Stimulated activated CD8-positive, alpha-beta memory T cell treated with anti-CD3 and anti-CD28 coated beads, Interleukin-12 subunit alpha, Interleukin-12 subunit beta, amount 100 ng/mL, for 1 hour (primary cell): Measurements from ENCODE around the gene ZKSCAN1.
"Not testable (repeated sequence)": the region's sequence is repeated elsewhere in the genome, so short reads cannot be mapped to it uniquely, and the experiment has no call there.

ENCODE experiments used
- DNase-seq: peaks from one replicate; pipeline ENCODE4 v3.0.0-alpha.2; 2020; ENCODE audit warnings: low read depth

The ZKSCAN1 gene

DNA sequence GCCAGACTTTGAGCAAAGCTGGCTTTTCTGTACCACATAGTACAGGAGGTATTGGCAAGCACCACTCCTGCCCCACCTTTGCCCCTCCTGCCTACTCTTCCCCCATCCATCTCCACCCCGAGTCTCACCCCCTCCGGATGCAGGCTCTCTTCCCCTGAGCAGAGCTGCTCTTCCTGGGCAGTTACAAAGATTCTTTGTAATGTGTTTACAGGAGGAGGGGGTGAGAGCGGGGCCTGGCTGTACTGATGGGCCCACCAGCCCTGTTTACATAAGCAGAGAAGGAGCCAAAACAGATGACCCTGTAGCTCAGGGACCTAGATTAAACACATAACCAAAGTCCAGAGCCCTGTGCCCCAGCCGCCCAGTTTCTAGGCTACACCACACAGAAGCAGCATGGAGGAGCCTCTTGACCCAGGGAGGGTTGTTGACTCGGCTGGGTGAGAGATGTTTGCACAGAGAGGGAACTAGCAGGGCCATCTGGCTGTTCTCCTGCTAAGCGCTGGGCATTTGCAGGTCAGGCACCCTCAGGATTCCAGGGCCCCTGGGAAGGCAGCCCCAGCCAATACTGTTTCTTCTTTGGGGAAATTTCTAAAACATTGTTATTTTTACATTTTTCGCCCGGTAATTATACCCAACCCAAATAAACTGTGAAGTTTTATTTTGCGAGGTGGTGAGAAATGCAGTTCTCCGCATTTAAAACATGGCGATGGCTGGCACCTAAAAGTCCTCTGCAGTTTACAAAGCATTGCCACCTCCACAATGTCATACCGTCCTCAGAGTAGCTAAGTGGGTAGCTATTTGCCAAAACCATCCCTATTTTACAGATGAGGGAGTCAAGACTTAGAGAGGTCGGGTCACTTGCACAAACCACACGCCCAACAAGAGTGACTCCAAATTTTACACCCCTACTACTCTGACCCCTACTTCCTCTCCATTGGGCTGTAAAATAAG is 11.4 kb upstream of the ZKSCAN1 start:
- no peak for DNase-seq

DNA sequence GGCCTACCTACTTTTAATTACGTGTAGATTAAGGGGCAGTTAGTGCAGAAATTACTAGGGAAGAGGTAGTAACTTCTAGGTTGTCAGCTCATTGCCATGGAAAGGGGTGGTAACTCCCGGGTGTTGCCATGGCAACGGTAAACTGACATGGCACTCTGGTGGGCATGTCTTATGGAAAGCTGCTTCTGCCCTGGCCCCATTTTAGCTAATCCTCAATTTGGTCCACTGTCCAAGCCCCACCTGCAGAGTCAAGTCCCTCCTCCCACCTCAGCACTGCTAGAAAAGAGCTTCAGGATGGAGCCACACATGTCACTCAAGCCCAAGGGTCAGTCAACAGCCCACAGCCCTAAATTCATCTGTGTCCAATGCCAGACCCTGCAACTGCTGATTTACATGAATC is 7.5 kb upstream of the ZKSCAN1 start:
- no peak for DNase-seq

DNA sequence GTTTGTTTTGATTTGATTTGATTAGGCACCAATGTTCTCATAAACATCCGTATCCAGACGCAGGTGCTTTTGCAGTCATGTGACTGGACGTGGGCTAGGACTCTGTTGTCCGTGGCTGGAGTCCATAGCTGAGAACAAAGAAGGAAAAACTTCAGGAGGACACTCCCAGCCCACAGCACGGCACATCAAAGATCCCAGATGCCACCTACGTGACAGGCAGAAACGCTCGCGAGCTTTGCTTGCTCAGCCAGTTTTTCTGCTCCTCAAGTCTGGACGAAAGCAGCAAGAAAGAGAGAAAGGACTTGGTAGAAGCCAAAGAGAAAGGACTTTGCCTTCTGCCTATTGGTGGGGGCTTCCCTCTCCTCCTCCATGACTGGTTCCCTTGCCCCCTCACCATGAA is 6.9 kb upstream of the ZKSCAN1 start:
- DNase-seq = no peak

DNA sequence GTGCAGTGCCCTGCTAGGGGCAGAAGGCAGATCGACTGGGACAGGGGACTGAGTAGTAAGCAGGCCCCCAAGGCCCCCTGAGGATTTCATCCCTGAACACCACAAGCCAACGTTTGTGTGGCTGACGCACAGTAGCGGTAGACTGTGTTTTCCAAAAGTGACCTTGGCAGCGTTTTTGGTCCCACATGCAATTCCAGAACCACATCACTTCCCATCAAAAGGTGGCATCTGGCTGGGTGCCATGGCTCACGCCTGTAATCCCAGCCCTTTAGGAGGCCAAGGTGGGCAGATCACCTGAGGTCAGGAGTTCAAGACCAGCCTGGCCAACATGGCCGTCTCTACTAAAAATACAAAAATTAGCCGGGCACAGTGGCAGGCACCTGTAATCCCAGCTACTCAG is 5.4 kb upstream of the ZKSCAN1 start:
- DNase-seq = not testable (repeated sequence)

DNA sequence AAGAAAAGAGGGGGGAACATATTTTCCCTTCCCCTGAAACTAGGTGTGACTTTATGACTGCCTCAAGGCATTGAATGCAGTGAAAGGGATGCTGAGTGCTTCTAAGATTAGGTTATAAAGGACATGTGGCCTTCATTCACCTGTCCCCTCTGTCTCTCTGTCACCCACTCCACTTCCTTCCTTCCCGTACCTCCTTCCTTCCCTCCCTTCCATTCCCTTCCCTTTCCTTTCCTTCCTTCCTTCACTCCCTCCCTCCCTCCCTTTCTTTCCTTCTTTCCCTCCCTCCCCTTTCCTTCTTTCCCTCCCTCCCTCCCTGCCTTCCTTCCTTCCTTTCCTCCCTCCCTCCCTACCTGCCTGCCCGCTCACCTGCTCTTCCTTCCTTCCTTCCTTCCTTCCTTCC is 4.5 kb upstream of the ZKSCAN1 start:
- no peak for DNase-seq

DNA sequence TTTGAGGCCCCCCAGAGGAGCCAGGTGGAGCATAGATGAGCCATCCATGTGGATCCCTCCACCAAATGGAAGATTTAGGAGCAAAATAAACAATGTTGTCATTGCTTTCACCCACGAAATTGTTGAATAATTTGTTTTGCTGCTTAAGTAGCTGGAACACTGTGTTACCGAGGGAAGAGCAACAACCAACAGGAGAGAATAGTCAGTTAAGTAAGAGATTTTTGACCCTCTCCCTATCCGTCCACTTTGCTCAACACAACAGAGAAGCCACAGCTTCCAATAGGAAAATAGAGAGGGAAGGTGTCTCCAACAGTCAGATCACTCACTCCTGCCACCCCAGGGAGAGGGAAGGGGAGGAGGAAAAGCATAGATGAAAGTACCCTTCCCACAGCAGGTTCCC is 3.9 kb upstream of the ZKSCAN1 start:
- no peak for DNase-seq

DNA sequence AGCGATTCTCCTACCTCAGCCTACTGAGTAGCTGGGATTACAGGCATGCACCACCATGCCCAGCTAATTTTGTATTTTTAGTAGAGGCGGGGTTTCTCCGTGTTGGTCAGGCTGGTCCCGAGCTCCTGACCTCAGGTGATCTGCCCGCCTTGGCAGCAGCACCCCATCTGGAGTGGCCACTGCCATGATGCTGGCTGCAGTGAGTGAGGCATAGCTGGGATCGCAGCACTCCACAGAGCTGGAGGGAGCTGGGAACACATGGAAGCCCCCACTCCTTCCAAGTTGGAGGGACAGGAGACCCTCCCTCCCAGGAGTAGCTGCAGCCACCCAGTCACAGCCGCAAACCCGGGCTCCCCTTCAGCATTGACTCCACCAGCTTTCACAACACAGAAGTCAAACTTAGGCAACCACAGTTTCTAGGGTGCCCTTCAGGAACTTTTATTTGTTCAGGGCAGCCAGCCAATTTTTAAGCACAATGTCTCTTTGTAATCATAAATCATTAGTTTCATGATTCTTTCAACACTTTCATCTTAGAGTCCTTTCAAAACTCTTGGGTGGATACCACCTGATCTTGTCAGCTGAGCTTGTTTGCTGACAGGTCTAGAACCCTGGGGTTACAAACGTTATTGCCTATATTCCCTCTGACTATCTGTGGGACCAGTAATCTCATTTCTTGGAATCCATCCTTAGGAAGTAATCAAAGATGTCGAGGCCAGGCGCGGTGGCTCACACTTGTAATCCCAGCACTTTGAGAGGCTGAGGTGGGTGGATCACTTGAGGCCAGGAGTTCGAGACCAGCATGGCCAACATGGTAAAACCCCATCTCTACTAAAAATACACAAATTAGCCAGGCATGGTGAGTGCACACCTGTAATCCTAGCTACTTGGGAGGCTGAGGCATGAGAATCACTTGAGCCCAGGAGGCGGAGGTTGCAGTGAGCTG is 2.7 kb upstream of the ZKSCAN1 start:
- not testable (repeated sequence) for DNase-seq

DNA sequence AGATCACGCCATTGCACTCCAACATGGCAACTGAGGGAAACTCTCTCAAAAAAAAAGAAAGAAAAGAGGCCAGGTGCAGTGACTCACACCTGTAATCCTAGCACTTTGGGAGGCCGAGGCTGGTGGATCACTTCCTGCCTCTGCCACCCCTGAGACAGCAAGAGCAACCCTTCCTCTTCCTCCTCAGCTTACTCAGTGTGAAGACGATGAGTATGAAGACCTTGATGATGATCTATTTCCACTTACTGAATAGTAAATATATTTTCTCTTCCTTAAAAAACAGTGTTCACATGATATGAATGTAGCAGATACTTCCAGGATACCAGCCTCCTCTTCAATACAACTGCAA is 2.1 kb upstream of the ZKSCAN1 start:
- no peak for DNase-seq

DNA sequence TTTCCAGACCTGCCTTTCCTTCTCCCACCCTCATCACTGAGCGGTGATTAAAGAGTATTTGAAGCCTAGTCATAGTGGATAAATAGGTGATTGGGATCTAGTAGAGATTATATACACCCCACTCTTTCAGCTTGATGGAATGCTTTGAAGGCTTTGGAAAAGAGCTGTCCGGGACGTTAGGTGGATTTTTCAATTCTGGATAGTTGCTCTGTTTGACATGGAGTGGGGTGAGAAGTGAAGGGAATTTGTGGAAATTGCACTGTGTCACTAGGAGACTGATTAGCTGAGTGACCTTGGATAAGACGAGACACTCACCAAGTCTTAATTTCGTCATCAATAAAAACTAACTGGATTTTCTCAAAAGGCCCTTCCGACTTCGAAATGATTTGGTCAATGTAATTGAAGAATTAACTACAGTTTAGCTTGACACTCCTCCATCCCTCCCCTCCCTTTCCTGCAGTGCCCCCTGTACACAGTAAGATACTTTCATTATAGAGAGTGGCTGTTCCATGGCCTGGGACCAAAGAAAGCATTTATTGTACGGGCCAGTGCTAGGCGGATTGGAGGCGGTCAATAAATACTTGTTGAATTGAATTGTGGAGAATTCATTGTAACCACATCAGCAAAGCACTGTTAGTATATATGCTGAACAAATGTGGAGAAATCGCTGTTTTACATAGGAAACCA is 962 bp downstream of the ZKSCAN1 start:
- no peak for DNase-seq

DNA sequence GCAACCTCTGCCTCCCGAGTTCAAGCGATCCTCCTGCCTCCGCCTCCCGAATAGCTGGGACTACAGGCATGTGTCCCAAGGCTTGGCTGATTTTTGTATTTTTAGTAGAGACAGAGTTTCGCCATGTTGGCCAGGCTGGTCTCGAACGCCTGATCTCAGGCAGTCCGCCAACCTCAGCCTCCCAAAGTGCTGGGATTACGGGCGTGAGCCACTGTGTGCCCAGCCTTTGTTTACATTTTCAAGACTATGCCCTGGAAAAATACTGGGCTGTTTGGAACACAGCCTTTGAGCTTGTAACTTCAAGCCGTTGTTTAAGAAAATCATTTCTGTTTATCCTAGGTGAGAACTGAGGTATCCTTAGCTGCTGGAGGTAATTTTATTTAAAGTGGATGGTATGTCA is 1.9 kb downstream of the ZKSCAN1 start:
- DNase-seq = no peak

DNA sequence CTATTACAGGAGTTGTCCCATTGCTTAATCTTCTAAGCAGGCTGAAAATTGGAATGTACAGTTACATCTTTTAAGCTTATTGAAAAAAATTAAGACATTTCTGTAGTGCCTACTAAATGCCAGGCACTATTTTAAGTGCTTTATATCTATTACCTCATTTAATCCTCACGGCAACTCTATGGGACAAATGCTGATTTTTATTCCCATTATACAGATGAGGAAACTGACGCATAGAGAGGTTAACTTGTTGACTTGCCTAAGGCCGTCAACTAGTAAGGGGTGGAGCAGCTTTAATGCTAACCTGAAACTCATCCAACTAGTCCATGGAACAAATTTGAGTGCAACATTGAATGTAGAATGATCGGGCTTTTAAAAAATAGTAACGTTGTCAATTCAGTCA is 2.5 kb downstream of the ZKSCAN1 start:
- DNase-seq = no peak

DNA sequence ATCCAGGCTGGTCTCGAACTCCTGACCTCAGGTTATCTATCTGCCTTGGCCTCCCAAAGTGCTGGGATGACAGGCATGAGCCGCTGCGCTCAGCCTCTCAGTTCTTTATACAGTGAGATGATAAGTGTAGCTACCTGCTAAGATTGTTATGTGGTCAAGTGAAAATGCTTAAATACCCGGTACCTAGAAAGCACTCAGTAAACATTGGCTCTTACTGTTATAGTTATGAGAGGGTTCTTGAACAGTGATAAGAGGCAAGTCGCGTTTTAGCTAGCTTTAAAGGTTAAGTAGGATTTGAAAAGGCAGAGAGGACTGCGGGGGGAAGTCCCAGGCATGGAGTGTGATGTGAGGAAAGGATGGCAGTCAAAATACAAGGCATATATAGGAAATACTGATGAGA is 4.5 kb downstream of the ZKSCAN1 start:
- no peak for DNase-seq

DNA sequence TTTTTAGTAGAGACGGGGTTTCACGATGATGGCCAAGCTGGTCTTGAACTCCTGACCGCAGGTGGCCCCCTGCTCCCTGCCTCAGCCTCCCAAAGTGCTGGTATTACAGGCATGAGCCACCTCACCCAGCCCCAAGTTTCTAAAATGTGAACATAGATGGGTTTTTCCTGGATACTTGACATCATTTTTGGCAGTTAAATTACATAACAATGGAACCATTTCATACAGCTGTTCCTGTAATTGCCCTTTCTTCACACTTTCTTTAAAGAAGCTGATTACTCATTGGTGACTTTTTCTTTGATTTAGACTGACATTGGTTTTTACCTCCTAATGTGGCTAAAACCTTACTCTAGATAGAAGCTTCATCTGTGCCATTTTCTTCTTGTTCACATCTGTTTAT is 5.9 kb downstream of the ZKSCAN1 start:
- no peak for DNase-seq

DNA sequence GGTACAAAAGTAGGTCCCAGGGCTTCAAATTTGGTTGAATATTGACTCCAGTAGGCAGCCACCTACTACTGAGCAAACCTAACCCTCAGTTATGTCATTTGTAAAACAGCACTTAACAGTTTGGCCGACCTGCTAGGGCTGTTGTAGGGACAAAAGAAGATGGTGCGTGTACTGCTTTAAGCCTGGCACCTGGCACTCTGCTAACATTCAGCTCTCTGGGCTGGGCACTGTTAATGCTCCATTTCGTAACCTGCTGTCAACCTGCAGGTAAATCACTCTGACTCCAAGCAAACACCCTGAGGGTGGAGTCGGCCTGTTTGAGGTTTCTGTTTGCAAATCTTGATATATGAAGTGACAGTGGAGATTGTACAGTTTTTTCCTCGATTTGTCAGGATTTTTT is 7.2 kb downstream of the ZKSCAN1 start:
- no peak for DNase-seq

DNA sequence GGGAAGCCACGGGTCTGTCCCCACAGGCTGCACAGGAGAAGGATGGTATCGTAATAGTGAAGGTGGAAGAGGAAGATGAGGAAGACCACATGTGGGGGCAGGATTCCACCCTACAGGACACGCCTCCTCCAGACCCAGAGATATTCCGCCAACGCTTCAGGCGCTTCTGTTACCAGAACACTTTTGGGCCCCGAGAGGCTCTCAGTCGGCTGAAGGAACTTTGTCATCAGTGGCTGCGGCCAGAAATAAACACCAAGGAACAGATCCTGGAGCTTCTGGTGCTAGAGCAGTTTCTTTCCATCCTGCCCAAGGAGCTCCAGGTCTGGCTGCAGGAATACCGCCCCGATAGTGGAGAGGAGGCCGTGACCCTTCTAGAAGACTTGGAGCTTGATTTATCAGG is 8.1 kb downstream of the ZKSCAN1 start:
- no peak for DNase-seq

DNA sequence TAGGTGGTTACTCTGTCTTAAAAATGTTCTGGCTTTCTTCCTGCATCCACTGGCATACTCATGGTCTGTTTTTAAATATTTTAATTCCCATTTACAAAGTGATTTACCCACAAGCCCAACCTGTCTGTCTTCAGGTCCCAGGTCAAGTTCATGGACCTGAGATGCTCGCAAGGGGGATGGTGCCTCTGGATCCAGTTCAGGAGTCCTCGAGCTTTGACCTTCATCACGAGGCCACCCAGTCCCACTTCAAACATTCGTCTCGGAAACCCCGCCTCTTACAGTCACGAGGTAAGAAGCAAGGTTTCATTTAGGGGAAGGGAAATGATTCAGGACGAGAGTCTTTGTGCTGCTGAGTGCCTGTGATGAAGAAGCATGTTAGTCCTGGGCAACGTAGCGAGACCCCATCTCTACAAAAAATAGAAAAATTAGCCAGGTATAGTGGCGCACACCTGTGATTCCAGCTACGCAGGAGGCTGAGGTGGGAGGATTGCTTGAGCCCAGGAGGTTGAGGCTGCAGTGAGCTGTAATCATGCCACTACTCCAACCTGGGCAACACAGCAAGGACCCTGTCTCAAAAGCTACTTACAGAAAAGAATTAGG is 8.7 kb downstream of the ZKSCAN1 start:
- no peak for DNase-seq

DNA sequence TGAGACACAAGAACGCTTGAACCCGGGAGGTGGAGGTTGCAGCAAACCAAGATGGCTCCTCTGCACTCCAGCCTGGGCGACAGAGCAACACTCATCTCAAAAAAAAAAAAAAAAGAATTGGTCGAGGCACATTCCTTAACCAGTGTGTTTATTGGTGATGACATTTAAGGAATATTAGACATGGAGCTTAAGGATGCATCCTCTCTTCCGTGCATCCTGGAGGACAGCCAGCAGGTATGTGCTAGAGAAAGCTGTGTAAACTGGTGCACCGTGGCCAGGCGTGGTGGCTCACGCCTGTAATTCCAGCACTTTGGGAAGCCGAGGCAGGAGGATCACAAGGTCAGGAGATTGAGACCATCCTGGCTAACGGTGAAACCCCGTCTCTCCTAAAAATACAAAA is 11.8 kb downstream of the ZKSCAN1 start:
- no peak for DNase-seq

DNA sequence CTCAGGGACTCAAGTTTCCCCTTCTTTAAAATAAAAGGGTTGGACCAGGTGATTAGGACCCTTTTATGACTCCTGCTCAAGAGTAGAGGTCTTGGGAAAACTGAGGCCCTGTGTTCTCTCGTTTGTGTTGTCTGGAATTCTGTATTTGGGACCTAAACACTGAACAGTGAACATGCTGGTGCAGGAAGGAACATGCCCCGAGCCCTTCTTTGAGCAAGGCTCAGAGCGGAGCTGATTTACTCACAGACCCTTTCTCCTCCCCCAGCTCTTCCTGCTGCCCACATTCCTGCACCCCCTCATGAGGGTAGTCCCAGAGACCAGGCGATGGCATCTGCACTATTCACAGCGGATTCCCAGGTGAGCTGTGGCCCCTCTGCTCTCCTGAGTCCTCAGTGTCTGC is 14.2 kb downstream of the ZKSCAN1 start:
- no peak for DNase-seq

DNA sequence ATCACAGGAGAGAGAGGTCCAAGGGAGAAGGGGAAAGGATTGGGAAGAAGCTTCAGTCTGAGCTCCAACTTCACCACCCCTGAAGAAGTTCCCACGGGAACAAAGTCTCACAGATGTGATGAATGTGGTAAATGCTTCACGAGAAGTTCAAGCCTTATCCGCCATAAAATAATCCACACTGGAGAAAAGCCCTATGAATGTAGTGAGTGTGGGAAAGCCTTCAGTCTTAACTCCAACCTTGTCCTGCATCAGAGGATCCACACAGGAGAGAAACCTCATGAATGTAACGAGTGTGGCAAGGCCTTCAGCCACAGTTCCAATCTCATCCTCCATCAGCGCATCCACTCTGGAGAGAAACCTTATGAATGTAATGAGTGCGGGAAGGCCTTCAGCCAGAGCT is 18.1 kb downstream of the ZKSCAN1 start:
- no peak for DNase-seq

DNA sequence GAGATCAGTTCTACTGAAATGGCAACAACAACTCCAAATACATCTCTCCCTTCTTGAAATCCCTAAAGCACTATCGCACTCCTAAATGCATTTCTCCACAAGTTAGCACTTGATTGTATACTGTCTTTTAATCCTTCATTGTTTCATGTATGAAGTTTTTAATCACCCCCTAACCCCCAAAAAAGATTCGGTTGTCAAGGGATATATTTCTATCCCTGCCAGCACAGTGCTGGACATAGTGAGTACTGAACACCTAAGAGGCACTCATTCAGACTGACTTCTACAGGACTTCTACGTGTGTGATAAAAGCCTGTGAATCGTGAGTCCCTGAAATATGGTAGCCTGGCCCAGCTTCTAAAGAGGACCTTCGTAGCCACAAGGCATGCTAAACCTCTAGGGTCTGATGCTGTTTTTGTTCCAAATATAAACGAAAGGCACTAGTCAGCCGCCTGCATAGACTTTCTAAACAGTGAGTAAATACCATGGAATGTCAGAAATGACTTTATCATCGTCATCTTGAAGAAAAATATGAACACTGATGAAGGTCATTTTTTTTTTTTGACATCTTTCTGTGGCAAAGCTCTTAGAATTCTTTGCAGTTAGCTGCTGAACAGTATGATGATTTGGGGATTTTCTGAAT is 19.6 kb downstream of the ZKSCAN1 start:
- DNase-seq = no peak

DNA sequence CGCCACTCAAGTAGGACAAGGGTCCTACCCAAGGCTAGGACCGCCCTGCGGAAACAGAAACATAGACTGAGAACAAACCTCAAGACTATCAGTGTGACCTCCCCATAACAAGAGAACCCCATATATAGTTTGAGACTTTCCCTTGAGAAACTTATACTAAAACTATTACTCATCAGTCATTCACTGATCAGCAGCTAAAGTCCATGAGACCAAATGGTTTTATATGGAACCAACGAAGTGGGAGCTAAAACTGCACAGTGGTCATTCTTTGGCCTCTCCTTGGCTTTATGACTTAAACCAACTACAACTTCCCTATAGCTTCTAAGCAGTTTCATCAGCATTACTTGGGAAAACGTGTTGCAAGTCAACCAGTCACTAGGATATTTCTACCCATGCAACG is 20.5 kb downstream of the ZKSCAN1 start:
- no peak for DNase-seq

DNA sequence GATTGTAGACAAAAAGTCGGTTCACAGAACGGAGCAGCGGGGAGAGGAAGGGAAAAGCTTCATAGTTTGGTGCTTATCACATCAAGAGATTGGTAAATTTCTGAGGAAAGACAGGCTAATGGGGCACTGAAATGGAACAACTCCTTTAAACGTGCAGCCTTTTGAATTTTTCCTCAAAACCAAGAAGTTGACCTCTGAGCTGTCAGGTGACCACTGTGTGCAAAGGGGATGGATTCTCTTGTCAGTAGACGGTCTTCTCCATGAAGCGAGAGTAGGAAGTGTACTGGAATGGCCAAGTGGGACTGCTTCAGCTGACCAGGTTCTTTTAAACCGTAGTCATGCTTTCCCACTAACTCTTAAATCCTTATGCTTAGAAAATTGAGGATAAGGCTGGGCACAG is 22.9 kb downstream of the ZKSCAN1 start:
- no peak for DNase-seq
